NCI-H226 (cell line): ENCODE results near the gene CHEK1.

Experiments used
- DNase-seq: peaks from one replicate; pipeline ENCODE4 v3.0.0-alpha.2; 2015

The CHEK1 gene

GRCh38 chr11:125627236-125627910 is 2.4 kb downstream of the CHEK1 start:
- no peak for DNase-seq

- DNase-seq: no peak
Measured at GRCh38 chr11:125637840-125638239, 12.9 kb downstream of the CHEK1 start.

DNA sequence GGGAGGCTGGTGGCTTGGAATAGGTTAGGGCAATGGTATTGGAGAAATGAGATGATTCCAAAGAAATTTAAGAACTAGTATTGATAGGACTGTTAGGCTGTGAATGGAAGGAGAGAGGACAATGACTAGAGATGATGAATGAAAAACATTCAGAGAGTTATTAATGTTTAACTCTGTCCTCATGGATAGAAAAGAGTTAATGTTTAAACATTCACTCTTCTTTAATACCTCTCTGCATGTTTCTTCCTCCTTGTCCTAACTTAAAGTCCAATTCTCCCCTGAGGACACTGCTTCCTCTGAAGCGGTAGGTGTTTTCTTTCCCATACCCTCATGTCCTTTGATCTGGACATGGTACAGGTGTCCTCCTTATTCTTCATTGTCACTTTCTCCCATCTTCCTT is 13.4 kb downstream of the CHEK1 start:
- no peak for DNase-seq

GRCh38 chr11:125645871-125646270 is 20.9 kb downstream of the CHEK1 start:
- DNase-seq: no peak

- no peak for DNase-seq
Measured at GRCh38 chr11:125649465-125650166, 24.7 kb downstream of the CHEK1 start.

DNA sequence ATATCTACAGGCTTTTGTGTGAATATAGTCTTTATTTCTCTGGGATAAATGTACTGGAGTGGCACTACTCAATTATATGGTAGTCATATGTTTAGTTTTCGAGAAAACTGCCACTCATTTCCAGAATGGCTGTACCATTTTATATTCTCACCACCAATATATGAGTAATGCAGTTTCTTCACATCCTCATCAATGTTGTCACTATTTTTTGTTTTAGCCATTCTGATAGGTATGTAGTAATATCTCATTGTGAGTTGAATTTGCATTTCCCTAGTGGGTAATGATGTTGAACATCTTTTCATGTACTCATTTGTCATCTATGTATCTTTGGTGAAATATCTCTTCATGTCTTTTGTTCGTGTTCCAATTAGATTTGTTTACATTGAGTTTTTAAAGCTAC is 37.7 kb downstream of the CHEK1 start:
- no peak for DNase-seq

DNA sequence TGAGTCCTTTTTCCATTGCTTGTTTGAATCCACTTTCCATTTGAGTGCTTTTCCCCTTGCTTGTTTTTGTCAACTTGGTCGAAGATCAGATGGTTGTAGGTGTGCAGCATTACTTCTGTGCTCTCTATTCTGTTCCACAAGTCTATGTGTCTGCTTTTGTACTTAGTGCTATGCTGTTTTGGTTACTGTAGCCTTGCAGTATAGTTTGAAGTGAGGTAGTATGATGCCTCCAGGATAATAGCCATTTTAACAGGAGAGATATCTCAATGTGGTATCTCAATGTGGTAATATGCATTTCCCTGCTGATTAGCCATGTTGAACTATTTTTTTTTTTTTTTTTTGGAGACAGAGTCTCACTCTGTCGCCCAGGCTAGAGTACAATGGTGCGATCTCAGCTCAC is 38.9 kb downstream of the CHEK1 start:
- no peak for DNase-seq

DNA sequence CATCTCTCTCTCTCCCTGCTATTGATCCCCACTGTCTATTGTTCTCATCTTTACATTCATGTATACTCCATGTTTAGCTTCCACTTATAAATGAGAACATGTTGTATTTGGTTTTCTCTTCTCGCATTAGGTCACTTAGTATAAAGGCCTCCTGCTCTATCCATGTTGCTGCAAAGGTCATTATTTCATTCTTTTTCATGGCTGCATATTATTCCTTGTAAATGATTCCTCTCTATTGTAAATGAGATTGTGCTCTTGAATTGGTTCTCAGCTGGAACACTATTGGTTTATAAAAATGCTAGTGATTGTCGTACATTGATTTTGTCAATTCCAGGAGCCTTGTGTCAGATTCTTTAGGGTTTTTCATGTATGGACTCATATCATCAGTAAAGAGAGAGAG is 42.2 kb downstream of the CHEK1 start:
- DNase-seq: no peak

DNA sequence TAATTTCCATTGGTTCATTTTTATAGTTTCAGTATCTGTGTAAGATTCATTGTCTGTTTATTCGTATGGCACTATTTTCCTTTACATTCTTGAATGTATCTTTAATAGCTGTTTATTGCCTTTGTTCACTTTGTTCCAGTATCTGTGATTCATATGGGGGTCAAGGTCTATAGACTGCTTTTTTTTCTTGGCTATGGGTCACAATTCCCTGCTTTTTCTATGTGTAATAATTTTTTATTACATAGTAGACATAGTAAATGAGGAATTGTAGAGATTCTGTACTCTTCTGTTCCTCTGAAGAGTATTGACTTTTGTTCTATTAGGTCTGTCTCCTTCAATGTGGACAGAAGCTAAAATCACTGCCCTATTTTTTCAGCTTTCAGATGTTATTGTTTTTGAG is 45.2 kb downstream of the CHEK1 start:
- no peak for DNase-seq

DNA sequence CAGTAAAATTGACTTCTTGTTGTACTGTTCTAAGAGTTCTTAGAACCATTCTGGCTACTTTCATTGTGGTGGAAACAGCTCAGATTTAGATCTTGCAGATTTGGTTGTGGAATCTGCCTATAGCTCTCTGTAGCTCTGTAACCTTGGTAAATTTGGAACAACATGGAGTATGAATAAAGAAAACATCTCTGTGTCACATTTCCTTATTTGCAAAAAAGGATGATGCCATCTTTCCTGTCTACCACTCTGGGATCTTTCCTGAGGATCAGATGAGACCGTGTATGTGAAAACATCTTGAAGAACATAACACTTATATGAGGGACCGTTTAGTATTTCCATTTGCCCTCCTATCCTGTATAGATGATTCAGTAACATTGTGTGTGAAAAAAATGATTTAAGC is 46.6 kb downstream of the CHEK1 start:
- no peak for DNase-seq

DNA sequence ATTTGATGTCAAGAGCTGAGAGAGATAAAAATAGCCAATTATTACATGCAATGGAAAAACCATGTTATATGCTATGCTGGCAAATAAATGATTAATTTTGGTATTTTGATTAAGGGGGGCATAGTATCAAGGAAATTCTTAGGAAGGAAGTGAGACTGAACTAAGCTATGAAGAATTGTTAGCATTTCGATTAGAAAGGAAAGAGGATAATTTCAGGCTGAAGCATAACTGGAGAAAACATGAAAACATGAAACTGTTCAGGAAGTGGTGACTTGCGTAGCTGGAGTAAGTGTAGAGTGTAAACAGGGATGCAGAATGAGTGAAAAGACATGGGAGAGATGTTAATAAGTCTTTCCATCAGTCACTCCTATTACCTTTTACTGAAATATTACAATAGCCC is 49.2 kb downstream of the CHEK1 start:
- no peak for DNase-seq

GRCh38 chr11:125675196-125675595 is 50.2 kb downstream of the CHEK1 start:
- no peak for DNase-seq

GRCh38 chr11:125679397-125679796 is 54.4 kb downstream of the CHEK1 start:
- DNase-seq: no peak

- DNase-seq: no peak
Measured at GRCh38 chr11:125679837-125680236, 54.9 kb downstream of the CHEK1 start.

DNA sequence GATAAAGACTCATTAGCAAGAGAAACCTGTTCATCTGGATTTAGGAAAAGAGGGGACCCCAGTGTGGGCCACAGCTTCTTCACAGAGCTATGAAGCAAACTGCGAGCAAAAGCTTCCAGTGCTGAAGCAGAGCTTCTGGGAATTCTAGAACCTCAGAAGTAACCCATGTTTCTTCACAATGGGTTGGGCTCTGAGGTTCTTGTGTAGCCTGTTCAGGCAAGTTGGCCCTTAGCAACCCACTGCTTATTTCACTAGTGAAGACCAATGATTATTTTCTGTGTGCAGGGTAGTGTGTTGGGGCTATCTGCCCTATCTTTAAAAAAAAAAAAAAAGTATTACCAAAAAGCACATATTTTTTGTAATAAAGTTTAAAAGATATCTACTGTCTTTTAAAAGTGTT is 55.8 kb downstream of the CHEK1 start, which contains the start of gene ACRV1:
Gene ACRV1, minus strand, starts transcription at position 101 of the 400 bp plus-strand sequence. Its CDS starts 67 bp downstream, at position 34.
- no peak for DNase-seq

DNA sequence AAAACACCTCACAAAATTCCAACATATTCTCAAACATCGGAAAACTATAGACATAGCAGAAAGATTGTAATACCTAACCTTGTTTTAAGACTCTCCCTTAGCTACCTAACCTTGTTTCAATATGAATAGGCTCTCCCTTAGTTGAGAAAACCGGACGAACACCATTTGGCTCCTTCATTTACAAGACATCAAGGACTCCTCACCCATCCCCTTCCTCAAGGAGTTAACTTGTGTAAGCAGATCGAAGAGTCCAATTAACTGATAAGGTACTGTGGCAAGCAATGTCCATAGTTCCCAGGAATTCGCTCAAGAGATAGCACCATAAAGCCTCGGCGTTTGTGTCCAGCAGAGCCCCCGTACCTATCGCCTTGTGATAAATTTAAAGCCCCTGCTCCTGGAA is 60.3 kb downstream of the CHEK1 start:
- no peak for DNase-seq

DNA sequence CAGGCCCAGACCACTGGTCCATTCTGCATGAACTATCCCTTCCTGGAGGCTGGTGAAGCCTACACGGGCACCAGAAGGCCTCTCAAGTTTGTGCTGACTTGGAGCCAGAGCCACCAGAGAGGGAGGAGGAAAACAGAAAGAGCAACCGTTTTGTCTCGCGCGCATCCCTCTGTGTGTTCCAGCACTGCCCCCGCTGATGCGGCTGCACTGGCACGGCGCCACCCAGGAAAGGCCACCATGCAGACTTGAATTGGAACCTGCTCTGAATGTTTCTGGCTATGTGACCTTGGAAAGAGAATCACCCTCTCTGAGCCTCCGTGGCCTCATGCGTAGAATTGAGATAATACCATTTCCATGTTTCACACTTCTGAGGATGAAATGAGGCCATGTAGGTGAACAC is 63.1 kb downstream of the CHEK1 start:
- no peak for DNase-seq

DNA sequence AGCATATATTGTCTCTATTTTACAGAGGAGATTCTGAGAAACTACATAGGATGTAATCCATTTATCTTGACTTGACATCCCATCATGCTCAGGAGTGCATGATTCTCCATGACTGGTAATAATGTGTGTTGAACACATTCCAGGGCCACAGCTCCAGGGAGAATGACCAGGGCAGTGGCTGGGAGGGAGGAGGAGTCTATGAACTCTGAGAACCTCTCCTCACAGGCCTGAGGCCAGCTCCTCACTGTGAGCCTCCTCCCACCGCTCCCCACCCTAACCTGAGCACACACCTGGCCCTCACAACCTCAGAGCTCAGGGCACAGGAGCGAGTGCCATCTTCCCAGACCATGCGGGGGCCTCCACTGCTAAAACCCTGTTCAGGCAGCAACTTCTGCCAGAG is 63.7 kb downstream of the CHEK1 start:
- DNase-seq: no peak

- DNase-seq: no peak
Measured at GRCh38 chr11:125689274-125689859, 64.4 kb downstream of the CHEK1 start.

DNA sequence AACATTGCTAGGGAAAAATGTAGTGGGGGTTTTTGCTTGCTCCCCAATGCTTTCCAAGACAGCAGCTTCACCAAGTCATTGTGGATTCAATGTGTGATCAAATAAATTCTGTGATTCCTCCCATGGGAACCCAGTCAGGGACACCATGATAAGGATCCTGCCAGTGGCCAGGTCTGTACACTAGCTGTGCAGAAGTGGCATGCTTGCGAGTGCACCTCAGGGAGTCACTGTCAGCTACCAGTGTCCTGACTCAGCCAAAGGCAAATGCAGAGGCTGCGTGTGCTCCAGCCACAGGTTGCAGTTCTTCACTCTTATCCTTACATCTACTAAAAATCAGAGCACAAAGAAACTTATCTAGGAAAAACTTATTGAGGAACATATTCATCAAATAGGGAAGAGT is 65.0 kb downstream of the CHEK1 start:
- no peak for DNase-seq

GRCh38 chr11:125692887-125693286 is 67.9 kb downstream of the CHEK1 start:
- no peak for DNase-seq

DNA sequence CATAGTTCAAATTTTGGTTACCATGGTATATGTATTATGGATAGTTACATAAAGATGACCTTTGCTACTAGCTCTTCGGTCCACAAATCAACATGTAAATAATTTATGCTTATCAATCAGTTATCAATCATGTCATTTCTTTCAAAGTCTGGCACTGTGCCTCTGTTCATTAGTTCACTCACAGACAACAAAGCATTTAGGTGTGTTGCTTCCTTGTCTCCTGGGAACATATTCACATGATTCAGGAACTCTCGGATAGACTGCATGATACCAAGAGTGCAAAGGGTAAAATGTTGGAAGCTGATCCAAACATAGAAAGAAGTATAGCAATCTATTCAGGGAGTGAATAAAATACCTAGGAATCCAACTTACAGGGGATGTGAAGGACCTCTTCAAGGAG is 70.0 kb downstream of the CHEK1 start:
- no peak for DNase-seq

DNA sequence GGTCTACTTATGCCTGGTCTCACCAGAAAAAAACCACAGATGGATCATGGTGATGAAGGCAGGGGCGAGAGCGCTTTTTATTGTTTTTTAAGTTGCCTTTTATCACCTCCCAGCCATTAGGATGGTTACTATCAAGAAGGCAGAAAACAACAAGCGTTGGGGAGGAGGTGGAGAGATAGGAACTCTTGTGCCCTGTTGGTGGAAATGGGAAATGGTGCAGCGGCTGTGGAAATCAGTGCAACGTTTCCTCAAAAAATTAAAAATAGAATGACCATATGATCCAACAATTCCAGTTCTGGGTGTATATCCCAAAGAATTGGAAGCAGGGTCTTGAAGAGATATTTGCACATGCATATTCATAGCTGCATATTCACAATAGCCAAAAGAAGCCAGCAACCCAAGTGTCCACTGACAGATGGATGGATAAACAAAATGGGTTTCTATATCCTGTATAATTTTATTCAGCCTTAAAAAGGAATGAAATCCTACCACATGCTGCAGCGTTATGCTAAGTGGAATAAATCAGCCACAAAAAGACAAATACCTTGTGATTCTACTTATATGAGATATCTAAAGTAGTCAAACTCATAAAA is 76.2 kb downstream of the CHEK1 start:
- no peak for DNase-seq
